Stimulated activated CD4-positive, alpha-beta T cell treated with anti-CD3 and anti-CD28 coated beads, Interleukin-4, amount 100 ng/mL, for 24 hours (primary cell): ENCODE data around the gene TTC7B.

Experiments
- DNase-seq: peaks from one replicate; pipeline ENCODE4 v3.0.0-alpha.2; 2020

The TTC7B gene

GRCh38 chr14:90804292-90805083 is 11.7 kb downstream of the TTC7B start:
- DNase-seq = no peak

GRCh38 chr14:90803249-90803648 is 13.0 kb downstream of the TTC7B start:
- DNase-seq = no peak

GRCh38 chr14:90799420-90799819 is 16.8 kb downstream of the TTC7B start:
- no peak for DNase-seq

GRCh38 chr14:90797919-90798318 is 18.3 kb downstream of the TTC7B start:
- no peak for DNase-seq

- DNase-seq = no peak
These were observed 18.8 kb downstream of the TTC7B start for GRCh38 chr14:90797451-90797850.

GRCh38 chr14:90796329-90796728 is 19.9 kb downstream of the TTC7B start:
- no peak for DNase-seq

GRCh38 chr14:90795744-90796143 is 20.5 kb downstream of the TTC7B start:
- DNase-seq = no peak

- no peak for DNase-seq
These were observed 24.7 kb downstream of the TTC7B start for GRCh38 chr14:90791486-90791885.

- no peak for DNase-seq
These were observed 28.2 kb downstream of the TTC7B start for GRCh38 chr14:90788031-90788430.

- no peak for DNase-seq
These were observed 30.3 kb downstream of the TTC7B start for GRCh38 chr14:90785876-90786450.

- DNase-seq = no peak
These were observed 30.8 kb downstream of the TTC7B start for GRCh38 chr14:90785471-90785870.

GRCh38 chr14:90784621-90785270 is 31.5 kb downstream of the TTC7B start:
- no peak for DNase-seq

- DNase-seq = no peak
These were observed 32.9 kb downstream of the TTC7B start for GRCh38 chr14:90783344-90783743.

- no peak for DNase-seq
These were observed 33.3 kb downstream of the TTC7B start for GRCh38 chr14:90782892-90783291.

GRCh38 chr14:90781876-90782275 is 34.4 kb downstream of the TTC7B start:
- no peak for DNase-seq

- no peak for DNase-seq
These were observed 34.9 kb downstream of the TTC7B start for GRCh38 chr14:90781344-90781761.

- no peak for DNase-seq
These were observed 35.7 kb downstream of the TTC7B start for GRCh38 chr14:90780519-90780918.

- DNase-seq = no peak
These were observed 37.5 kb downstream of the TTC7B start for GRCh38 chr14:90778571-90779255.

GRCh38 chr14:90777830-90778485 is 38.3 kb downstream of the TTC7B start:
- DNase-seq = no peak

- DNase-seq = no peak
These were observed 38.9 kb downstream of the TTC7B start for GRCh38 chr14:90777358-90777757.

- DNase-seq = no peak
These were observed 40.8 kb downstream of the TTC7B start for GRCh38 chr14:90775441-90775840.

- DNase-seq = no peak
These were observed 41.9 kb downstream of the TTC7B start for GRCh38 chr14:90774316-90774715.

GRCh38 chr14:90773705-90774104 is 42.5 kb downstream of the TTC7B start:
- DNase-seq = no peak
